COR-L47 (cell line): Measurements from ENCODE around the gene KIAA1217.
"Not testable (repeated sequence)": the region's sequence is repeated elsewhere in the genome, so short reads cannot be mapped to it uniquely, and the experiment has no call there.

ENCODE experiments used
- DNase-seq: peaks from one replicate; lab custom pipeline; 2025; lab: John Stamatoyannopoulos, UW

Gene KIAA1217

DNA sequence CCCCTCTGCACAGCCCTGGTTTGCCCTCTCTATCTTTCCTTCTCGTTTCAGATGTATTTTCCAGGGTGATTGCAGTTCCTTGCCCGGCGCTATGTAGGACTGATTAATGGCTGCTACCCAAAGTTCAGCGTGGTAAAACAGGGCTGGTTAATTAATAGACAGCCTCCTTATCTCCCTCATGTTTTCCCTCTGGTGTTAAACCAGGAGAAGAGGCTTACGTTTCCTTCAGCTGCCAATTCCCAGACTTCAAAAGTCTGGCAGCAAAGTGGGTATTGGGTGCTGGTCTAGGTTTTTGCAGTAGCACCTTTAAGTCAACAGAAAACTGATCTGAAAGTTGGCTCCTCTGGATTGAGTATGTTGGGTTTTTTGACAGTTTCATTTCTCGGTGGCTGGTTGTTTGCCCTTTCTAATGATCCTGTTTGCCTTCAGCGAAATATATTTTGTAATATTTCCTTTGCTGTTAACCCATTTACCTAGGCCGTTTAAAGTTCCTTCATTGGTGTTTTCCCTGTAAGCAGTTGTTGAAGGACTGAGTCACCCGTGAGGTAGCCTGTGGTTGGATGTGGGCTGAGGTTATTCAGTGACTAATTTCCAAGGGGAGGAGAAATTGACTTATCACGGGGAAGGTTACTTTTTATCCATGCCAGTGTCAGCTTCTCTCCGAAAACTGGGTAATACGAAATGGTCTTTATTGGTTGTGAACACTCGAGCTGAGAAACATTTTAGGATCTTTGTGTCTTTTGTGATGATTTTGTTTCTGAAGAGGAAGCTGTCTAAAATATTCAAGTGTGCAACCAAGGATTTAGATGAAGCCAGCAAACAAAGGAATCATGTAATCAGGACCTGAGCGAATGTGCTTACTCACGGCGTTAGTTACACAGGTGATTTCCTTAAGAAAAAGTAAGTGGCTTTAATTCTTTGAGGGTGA lies 257.2 kb downstream of the KIAA1217 start:
- DNase-seq: no peak

DNA sequence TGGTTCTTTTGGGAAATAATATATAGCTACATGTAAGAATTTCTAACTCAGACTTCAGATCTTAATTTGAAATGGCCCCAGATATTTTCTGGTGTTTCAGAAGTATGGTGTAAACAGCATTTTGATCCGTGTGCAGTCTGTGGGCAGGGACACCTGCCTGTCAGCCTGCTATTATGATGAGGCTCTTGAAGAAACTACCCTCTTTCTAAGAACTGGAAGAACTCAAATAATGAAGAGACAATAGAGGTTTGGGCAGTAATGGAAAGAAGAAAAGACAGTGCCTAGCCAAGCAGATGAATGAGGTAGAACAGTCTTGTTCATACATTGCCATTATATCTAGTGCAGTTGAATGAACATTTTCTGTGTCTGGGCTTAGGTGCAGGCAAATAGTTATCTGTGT lies 258.2 kb downstream of the KIAA1217 start:
- no peak for DNase-seq

DNA sequence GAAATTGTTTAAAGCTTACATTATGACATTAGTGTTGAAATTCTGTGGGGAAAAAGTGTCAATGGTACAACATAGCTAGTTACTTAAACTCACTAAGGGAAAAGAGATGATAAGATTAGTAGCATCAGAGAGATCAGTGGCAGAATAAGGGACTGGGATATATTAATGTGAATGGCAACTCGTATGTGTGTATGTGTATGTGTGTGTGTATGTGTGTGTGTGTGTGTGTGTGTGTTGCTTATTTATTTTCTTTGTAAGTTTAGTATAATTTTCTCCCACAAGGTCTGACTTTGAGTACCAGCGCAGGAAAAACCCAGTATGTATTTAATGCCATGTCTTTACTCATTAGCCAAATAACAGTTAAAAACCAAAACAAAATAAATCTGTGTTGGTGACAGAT lies 258.7 kb downstream of the KIAA1217 start:
- no peak for DNase-seq

DNA sequence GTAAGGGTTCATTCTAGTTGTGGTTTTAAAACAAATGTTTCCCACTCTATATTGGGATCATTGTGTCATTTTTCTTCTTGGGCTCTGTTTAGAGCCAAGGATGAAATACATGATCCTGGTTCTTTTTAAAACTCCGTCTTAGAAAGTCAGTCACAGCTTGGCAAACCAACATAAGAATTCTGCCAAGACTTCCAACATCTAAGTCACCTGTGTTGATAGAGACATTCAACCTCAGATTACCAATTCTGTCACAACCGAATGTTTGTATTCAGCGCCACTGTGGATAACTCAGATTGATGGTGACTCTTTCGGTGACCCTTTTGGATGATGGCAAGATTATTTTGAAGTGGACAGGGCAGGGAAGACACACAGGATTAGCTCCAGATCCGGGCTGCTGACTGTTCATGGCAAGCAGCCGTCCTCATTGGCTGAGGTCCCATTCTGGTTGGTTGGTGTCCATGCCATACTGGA lies 259.4 kb downstream of the KIAA1217 start:
- no peak for DNase-seq

DNA sequence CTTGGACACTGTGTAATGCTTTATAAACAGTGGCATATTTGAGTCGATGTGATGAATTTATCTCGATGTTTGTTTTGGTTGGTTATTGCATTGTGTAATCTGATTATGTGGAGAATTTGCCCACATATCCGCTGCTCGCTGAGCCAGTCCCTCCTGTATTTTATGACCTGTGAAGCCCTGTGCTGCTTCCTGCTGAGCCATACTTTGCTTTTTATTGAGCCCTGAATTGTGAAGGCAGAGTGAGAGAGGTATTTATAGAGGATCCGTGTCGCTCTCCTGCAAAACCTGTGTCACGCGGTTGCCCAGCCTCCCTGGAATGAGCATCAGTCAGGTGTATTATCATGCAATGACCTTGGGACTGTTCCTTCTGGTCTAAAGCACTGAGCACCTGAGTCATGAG lies 261.1 kb downstream of the KIAA1217 start:
- no peak for DNase-seq

DNA sequence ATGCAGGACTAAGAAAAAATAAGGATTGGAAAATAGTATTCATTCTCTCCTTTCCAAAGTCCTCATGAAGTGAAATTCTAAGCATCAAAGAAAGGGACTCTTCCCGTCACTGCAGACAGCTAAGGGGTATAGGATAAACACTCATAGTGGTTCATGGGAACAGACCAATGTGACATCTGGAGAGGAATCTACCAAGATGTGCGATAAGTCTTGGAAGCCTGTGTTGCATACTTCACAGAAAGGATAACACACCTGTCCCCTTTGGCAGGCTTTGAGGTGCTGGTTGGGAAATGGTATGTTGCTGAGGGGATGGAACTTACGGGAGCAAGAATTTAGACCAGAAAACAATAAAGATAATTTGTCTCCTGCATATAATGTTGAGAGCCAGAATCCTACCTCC lies 266.7 kb downstream of the KIAA1217 start:
- DNase-seq: no peak

DNA sequence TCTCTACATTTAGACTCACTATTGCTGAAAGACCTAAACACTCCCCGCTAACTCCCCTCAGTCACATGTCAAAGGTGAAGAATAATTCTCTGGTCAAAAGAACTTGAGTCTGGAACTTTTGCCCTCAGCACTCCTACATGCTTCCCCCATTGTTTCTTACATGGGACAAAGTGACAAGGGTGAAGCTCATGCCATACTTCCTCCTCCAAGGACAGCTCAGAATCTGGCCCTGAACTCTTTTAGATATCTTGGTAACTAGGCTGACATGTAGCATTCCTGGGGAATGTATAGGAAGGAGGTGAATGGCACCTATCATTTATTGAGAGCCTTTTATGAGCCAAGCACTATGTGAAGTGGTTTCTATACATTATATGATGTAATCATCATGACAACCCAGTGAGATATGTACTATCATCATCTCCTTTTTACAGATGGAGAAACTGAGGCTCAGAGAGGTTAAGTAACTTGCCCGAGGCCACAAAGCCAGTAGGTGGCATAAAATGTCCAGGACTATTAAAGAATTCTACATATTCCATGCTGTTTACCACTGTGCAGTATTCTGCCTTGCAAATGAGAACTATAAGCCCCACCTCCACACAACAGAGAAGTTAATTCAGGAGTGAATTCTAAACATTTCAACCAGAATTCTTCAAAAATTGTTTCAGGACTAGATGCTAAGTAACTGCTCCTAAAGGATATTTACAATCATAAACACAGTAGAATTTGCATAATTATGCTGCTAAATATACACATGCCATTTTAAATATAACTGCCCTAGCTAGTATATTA lies 268.2 kb downstream of the KIAA1217 start:
- no peak for DNase-seq

DNA sequence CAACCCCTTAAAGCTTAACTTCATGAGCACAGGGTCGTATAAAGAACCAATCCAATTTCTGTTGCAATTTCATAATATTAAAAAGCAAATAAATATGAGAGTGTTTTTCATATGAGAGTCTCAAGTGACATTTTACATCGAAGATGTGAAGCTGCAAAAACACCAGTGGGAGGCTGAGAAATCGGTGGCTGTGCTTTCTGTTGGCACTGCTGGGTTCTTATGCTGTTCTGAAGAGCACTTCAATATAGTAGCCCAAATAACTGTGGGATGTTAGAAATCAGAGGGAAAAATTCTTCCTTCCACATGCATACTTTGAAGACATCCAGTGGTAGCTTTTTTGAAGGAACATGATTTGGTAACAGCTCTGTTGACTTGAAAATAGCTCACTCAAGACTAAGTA lies 269.0 kb downstream of the KIAA1217 start:
- DNase-seq: no peak

DNA sequence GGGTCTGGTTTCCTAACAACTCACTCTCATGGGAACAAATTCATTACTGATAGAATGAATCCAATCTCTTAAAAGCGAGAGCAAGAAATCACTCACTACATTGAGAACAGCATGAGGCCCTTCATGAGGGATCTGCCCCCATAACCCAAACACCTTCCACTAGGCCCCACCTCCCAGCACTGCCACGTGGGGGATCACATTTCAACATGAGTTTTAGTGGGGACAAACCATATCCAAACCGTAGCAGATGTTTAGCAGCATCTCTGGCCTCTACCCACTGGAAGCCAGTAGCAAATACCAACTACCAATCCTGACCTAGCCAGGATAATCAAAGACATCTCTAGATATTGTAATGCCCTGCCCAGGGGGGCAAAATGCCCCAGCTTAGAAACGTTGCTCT lies 270.9 kb downstream of the KIAA1217 start:
- DNase-seq: no peak

DNA sequence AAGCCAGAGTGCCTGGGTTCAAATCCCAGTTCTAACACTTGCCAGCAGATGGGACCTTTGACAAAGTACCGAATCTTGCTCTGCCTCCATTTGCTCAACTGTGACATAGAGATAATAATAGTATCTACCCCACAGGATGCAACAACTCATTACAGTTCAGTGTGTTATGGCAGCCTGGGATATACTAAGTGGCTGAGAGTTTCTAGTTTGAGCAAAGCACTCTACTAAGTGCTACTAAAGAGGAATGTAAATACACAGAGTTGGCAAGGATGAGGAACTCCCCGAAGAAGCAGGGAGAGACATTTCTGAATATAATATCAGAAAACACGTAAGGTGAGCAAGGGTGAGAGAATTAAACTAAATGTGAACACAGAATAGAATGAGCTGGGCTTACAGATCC lies 271.5 kb downstream of the KIAA1217 start:
- no peak for DNase-seq

DNA sequence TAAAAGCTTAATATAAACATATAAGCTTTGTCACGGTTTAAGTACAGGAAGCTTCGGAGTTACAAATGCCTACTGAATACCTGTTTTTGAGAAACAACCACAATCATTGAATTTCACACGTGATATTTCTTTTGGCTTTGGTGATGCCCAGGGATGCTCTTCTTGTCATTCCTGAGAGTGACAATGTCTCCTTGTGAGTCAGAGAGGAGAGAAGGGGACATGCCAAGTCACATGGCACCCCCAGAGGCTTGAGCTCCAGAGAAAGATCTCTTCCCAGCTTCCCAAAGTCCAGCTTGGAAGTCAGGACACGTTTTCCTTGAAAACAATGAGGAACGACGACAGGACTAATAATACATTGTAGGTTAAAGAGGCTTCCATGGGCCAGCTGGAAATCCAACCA lies 272.3 kb downstream of the KIAA1217 start:
- no peak for DNase-seq

DNA sequence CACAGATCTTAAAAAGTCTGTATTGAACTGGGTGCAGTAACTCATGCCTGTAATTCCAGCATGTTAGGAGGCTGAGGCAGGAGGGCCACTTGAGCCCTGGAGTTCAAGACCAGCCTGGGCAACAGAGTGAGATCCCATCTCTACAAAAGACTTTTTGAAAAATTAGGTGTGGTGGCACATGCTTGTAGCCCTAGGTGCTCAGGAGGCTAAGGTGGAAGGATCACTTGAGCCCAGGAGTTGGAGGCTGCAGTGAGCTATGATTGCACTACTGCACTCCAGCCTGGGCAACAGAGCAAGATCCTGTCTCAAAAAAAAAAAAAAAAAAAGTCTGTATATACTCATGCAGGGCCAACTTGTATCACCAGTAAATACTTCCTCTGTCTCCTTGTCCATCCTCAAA lies 273.8 kb downstream of the KIAA1217 start:
- DNase-seq: not testable (repeated sequence)

DNA sequence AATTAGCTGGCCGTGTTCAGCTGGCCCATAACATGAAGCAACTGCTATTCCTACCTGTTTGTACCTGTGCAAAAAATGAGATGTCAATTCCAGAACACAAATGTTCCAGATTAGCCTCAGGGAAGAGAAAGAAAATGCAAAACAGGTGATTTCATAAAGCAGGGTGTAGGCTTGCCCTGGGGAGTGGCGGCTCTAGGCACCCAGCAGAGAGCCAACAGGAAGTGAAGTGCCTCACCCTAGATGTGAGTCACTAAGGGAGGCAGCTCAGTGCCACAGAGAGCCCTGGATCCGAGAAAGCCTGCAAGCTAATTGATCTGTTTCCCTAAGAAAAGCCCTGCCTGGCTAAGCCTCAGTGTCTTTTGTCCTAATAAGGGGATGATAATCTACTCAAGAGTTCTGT lies 274.8 kb downstream of the KIAA1217 start:
- peak; percentile 4 for DNase-seq

DNA sequence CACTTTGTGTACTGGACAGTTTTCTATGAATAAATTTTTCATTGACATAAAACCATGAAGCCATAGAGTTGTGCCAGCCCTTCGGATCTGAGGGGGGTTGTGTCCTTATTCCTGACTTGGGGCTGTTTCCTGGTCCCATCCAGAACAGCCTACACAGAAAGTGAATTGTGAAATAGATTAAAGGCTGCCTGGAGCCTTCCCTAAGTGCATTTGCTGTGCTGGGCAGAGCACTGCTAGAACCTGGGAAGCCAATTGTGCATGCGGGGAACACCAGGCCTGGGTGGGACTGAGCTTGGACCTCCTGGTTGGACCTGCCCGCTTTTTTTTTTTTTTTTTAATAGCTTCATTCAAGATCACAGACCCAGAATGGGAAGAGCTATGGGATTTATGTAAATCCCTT lies 275.8 kb downstream of the KIAA1217 start:
- DNase-seq: no peak

DNA sequence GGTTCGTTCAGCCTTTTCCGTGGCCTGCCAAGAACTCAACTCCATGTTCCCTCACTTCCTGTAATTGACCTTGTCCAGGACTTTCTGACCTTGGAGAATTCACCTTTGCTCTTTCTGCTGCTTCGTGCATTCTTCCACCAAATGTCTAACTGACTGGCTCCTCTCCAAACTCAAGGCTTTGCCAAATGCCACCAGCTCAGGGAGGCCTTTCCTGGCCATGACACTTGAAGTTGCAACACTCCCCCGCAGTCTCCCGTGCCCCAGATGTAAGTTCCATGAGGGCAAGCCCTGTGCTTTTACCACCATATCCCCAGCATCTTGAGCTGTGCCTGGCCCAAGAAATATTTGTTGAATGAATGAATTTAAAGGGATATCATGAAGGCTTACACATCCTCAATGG lies 276.4 kb downstream of the KIAA1217 start:
- DNase-seq: no peak

DNA sequence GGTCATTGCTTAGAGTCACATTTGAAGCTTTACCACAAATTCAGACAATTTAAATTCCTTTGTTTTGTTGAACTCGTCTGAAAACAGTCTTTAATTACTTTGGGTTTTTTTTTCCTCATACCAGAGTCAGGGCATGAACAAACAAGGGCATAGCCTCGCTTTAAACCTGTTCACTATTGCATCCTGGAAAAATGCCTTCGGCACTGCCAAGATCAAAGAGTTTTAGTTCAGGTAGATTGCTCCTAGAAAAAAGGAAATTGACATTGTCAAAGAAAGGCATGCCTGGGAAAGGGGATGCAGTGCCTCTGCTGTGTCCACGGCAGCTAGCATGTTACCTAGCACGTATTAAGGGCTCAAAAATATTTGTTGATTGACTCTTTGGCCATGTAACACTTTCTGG lies 279.7 kb downstream of the KIAA1217 start:
- no peak for DNase-seq

DNA sequence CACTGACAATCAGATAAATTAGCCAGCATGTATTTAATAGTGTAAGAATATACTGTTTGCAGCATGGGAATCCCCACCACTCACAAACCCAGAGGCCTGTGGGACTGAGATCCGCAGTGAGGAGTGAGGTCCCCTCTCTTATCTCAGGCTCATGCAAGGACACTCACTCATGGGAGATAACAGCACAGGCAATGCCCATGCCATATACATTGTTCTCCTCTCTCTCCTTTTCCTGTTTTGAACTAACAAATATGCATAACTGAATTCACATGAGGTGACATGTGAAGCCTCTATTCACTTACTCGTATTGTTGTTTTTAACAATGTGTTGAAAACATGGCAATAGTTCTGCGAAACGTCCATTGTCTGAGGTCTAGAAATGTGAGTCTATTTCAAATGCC lies 284.2 kb downstream of the KIAA1217 start:
- DNase-seq: no peak

DNA sequence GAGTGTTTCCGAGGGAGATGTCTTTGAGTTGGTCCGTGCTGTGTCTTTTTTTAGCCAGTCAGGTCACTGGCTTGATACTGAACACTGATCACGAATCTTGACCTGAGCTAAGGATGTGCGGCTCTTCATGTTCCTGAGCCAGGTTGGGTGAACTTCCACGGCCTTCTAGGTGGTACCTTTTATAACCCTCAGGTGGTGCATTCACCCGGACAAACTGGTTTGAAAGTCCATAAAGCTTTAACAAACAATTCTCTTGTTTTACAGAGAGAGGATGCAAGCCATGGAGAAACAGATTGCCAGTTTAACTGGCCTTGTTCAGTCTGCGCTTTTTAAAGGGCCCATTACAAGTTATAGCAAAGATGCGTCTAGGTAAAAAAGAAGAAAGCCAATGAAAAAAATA lies 285.3 kb downstream of the KIAA1217 start:
- DNase-seq: no peak

DNA sequence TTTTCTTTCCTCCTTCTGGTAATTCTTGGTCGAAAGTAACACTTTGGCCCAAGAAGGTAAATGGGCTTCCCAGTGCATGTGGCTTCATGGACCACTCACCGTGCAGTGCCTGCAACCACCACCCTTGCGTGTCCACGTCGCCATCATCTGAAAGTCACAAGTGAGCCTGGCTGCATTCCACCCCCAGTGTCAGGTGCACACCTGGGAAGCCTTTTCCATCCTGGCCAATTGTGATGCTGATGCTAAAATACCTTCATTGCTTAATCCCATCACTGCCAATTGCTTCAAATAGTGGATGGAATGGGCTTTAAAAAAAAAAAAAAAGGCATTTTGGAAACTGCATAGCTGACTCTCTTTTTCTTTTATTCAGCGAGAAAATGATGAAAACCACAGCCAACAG lies 285.8 kb downstream of the KIAA1217 start:
- no peak for DNase-seq

DNA sequence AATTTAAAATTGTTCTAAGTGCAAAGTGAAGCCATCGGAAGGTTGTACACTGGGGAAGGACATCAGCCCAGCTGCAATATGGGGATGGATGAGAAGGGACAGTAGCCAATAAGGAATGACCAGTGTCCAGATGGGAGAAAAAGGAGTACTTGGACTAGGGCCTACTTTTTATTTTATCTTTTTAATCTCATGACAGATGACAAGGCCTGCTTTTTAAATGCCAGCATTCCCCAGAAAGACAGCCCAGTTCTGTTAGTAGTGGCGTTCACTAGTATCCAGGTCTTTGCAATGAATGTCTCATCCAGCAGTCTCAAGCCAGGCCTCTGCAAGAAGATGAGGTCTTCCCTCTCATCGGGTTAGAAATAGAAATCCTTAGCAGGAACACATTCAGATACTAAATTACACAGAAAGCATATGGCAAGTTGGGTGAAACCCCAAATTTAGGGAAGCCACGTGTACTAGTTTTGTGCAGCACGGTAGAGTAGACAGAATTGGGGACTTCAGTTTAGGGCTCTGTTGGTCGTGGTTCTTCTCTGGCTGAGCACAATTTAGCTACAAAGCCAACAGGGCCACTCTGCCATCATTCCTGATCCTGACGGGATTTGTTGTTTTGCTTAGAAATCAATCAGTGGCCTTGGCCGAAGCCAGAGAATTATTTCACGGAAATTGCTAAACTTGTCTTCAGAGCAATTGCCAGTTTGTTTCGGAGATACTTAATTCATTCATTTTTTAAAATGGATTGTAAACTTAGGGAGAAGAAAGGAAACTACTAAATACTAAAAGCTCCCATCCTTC lies 286.9 kb downstream of the KIAA1217 start:
- no peak for DNase-seq

DNA sequence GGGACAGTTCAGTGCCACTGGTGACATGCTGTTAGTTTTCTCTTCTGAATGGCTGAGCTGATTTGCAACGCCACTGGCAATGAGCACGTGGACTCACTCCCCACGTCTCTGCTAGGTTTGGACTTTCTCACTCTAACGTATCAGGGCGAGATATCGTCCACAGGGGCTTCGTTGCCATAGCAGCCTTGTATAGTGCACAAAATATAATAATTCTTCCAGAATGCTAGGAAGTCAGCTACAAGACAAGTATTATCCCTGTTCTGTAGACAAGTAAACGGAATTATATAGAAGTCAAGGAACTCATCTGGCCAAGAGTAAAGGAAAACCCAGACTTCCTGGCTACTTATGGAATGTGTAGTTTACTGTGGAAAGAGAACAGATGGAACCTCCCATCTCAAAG lies 288.0 kb downstream of the KIAA1217 start:
- DNase-seq: no peak

DNA sequence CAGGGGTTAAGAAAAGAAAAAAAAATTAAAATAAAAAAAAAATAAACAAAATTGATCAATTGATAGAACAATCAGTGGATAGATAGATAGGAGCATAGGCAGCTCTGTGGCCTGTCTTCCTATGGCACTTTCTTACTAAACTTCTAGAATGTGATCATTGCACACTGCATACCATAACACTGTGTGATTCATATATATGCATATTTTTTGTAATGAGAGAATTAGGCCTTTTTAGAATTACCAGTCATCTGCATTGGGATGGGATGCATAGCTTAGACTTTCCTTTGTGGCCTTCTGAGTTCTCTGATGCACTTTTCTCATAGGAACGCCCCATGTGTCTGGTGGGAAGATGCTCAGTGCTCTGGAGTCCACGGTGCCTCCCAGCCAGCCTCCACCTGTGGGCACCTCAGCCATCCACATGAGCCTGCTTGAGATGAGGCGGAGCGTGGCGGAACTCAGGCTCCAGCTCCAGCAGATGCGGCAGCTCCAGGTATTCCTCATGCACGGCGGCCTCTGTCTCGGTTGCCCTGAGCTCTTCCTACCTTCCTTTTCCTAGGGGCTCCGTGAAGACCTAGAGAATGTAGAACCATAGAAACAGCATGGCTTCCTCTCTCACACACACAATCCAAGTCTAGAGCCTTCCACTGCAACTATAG lies 292.2 kb downstream of the KIAA1217 start:
- no peak for DNase-seq
